K562 (cell line): Measurements from ENCODE around the gene KLHL29.

Source experiments
- BHLHE40 ChIP-seq: IDR thresholded peaks from 2 replicates; pipeline ENCODE4 v1.6.1; 2011; ENCODE audit warnings: low read length, improper control_type of control experiment
- MAX ChIP-seq: sonication (generic); formaldehyde crosslinking; IDR thresholded peaks from 2 replicates; pipeline ENCODE4 v1.9.0; 2022; ENCODE audit warnings: mild to moderate bottlenecking, missing genetic modification reagents
- MCM3 ChIP-seq: fragments of 450-650 bp; IDR thresholded peaks from 2 replicates; pipeline ENCODE4 v1.6.1; 2016
- MTA3 ChIP-seq: fragments of 450-650 bp; formaldehyde crosslinking; IDR thresholded peaks from 2 replicates; pipeline ENCODE4 v1.6.1; 2017; ENCODE audit warnings: mild to moderate bottlenecking, borderline replicate concordance
- POLR2A ChIP-seq: fragments of 450-650 bp; conservative IDR thresholded peaks from 2 replicates; pipeline ENCODE4 v1.6.1; 2016
- RAD21 ChIP-seq, 2 experiments: fragments of 250-450 bp in 1 of 2; fragments of 450-650 bp in 1 of 2; sonication (Bioruptor Pico) in 1 of 2; formaldehyde crosslinking in 1 of 2; IDR thresholded peaks in 1 of 2; conservative IDR thresholded peaks in 1 of 2; 2 replicates each; pipeline versions ENCODE4 v1.4.0 to v1.8.0; 2020 to 2022; ENCODE audit warnings: mild to moderate bottlenecking in 2 of 2, moderate library complexity in 1 of 2
- ZNF232 ChIP-seq: sonication (generic); formaldehyde crosslinking; IDR thresholded peaks from 2 replicates; pipeline ENCODE4 v1.8.0; 2022; ENCODE audit warnings: mild to moderate bottlenecking, missing genetic modification reagents
- TF ChIP-seq, protein P1 (sequence below): fragments of 450-650 bp; IDR thresholded peaks from one replicate; pipeline ENCODE4 v1.6.1; 2018; ENCODE audit warnings: mild to moderate bottlenecking, moderate library complexity; ENCODE audit not compliant: partially characterized antibody

GRCh38 chr2:23516520-23517256, 131.7 kb downstream of the KLHL29 start:
- TF ChIP-seq, protein P1, sequence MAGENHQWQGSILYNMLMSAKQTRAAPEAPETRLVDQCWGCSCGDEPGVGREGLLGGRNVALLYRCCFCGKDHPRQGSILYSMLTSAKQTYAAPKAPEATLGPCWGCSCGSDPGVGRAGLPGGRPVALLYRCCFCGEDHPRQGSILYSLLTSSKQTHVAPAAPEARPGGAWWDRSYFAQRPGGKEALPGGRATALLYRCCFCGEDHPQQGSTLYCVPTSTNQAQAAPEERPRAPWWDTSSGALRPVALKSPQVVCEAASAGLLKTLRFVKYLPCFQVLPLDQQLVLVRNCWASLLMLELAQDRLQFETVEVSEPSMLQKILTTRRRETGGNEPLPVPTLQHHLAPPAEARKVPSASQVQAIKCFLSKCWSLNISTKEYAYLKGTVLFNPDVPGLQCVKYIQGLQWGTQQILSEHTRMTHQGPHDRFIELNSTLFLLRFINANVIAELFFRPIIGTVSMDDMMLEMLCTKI = no peak
- TF ChIP-seq POLR2A = no peak
- no peak for TF ChIP-seq MAX (CRISPR knock-in tag)
- no peak for TF ChIP-seq MTA3
- TF ChIP-seq BHLHE40 = no peak
- TF ChIP-seq MCM3 = no peak
- TF ChIP-seq RAD21 (CRISPR knock-in tag; conservative IDR thresholded peaks at IDR 0.05 in 1 of 2, IDR thresholded peaks at IDR 0.05 in 1 of 2) = no peak
- TF ChIP-seq ZNF232 (CRISPR knock-in tag) = no peak
